GM10266 (cell line): ENCODE results near the gene CRAMP1.

Experiments
- DNase-seq: peaks from one replicate; pipeline ENCODE4 v3.0.0; 2012; ENCODE audit errors: extremely low spot score
- CTCF ChIP-seq: IDR thresholded peaks from 2 replicates; pipeline ENCODE4 v1.5.1; 2012; ENCODE audit warnings: mild to moderate bottlenecking, low read depth; ENCODE audit not compliant: control insufficient read depth, insufficient read depth; ENCODE audit errors: missing control alignments

The CRAMP1 gene

GRCh38 chr16:1632638-1632970, 20.4 kb downstream of the CRAMP1 start:
- no peak for TF ChIP-seq CTCF
- no peak for DNase-seq

DNA sequence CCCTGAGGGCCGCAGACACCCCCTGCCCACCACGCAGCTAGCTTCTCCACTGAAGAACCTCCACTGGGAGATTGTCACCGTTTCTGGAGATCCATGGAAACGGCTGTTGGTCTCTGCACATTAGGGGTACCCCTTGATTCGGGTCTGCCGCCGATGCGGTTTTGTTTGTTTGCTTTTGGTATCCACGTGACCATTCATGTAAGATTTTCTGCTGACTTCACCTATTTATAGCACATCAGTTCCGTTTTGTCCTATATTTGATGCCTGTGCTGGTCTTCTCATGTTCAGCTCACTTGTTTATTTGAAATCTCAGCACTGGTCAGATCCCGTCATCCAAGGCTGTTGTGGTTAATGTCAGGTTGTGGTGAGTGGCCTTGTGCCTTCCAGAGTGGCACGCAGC, 21.1 kb downstream of the CRAMP1 start:
- no peak for TF ChIP-seq CTCF

DNA sequence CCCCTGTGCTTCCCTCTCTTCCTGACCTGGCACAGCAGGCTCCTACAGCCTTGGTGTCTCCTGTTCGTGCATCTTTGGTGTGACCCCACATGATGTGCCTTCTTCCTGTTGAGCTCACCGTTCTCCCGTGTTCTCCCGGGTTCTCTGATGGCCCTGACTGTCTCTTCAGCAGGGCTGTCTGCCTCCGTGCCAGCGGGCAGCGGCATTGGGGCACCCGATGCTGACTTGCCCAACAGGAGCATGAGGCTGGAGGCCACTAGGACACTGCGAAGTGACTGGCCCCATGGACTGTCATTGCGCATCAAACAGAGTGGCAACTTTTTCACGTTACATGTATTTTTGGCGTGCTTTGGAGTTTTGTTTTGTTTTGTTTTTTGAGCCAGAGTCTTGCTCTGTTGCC, 22.4 kb downstream of the CRAMP1 start:
- TF ChIP-seq CTCF = no peak
- DNase-seq = no peak

More for the DNA sequence above, 21.1 kb downstream of the CRAMP1 start:
- DNase-seq = no peak

GRCh38 chr16:1635070-1635469, 22.9 kb downstream of the CRAMP1 start:
- TF ChIP-seq CTCF = no peak
- no peak for DNase-seq

- no peak for DNase-seq
- no peak for TF ChIP-seq CTCF
Measured at GRCh38 chr16:1637526-1637925, 25.4 kb downstream of the CRAMP1 start.

DNA sequence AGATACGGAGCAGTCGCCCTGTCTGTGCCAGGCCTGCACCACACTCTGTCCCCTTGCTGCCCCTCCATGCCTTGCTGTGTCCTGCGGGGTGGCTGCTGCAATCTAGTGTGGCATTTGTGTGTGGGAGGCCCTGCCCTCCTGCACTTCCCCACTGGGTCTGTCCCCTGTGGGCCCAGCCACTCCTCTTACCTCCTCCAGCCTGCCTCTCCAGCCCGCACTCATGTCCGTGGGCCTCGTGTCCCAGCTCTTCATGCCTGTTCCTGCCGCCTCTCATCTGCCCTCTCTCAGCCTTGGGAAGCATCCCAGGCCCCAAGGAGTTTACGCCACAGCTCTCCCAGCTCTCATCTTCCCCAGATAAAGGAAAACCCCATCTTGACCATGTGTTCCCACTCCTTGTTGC, 26.6 kb downstream of the CRAMP1 start:
- no peak for DNase-seq
- TF ChIP-seq CTCF = no peak

GRCh38 chr16:1639282-1639681, 27.1 kb downstream of the CRAMP1 start:
- DNase-seq = no peak

More at GRCh38 chr16:1639282-1639681, 27.1 kb downstream of the CRAMP1 start:
- TF ChIP-seq CTCF = no peak
